GM12878 (cell line): ENCODE data around the gene TCL1B. TPM values are rescaled to one million over a fixed set of nuclear protein-coding genes. Genes with fewer than 3 reads are reported as not detected.
A peak's percentile ranks its signal among the peaks of the same experiment; 100 is the strongest.

Experiments
- ATAC-seq: fragments of 200-7000 bp; cut with Tn5 transposase; 3 replicates; pipeline ENCODE4 v1.9.1; 2020; ENCODE audit warnings: mild to moderate bottlenecking, moderate library complexity
- BruUV-seq: library from RNA; stranded (reverse); fragments of 400-500 nt; replicated peaks from 2 replicates; lab custom pipeline; 2021; lab: Mats Ljungman, UMichigan
- CTCF ChIA-PET: fragments of 300-600 bp; sonication (Branson Sonifier 250); formaldehyde crosslinking; extraction: SDS; loops from one replicate; lab custom pipeline; 2021; ENCODE audit warnings: inconsistent platforms; lab: Yijun Ruan, JAX
- POLR2A ChIA-PET: fragments of 350-600 bp; formaldehyde crosslinking; extraction: SDS; loops from one replicate; lab custom pipeline; 2021; ENCODE audit warnings: inconsistent platforms; lab: Charles Lee
- RAD21 ChIA-PET: fragments of 300-600 bp; sonication (Branson Sonifier 250); formaldehyde crosslinking; loops from one replicate; lab custom pipeline; 2023; ENCODE audit warnings: antibody characterized with exemption; ENCODE audit not compliant: unreplicated experiment; lab: Charles Lee
- SMC1A ChIA-PET: fragments of 300-600 bp; sonication (Branson Sonifier 250); formaldehyde crosslinking; loops from one replicate; lab custom pipeline; 2023; ENCODE audit not compliant: unreplicated experiment, uncharacterized antibody; lab: Charles Lee
- DNase-seq: peaks from one replicate; pipeline ENCODE4 v3.0.0-alpha.2; 2011; ENCODE audit warnings: low read depth, low spot score
- FAIRE-seq: peaks from 3 replicates; lab custom pipeline; 2011; peaks lifted over from hg19 to GRCh38; lab: Jason Lieb, UNC
- H2AFZ ChIP-seq: 2 replicates; pipeline ENCODE4 v1.6.0; 2011; ENCODE audit warnings: low read depth, low read length, control low read depth; ENCODE audit not compliant: control insufficient read depth
- H3K27ac ChIP-seq: 2 replicates; pipeline ENCODE4 v1.5.1; 2011; ENCODE audit warnings: control low read depth; ENCODE audit not compliant: control insufficient read depth, insufficient read depth
- H3K27me3 ChIP-seq, 2 experiments: replicated peaks in 1 of 2; 2 replicates each; pipeline versions ENCODE4 v1.6.0 to v1.6.1; 2011; ENCODE audit warnings: low read length in 1 of 2; ENCODE audit not compliant: control insufficient read depth in 2 of 2, insufficient read depth in 2 of 2
- H3K36me3 ChIP-seq, 2 experiments: 2 replicates each; pipeline ENCODE4 v1.5.1; 2011; ENCODE audit warnings: low read length in 1 of 2; ENCODE audit not compliant: control insufficient read depth in 2 of 2, insufficient read depth in 2 of 2
- H3K4me1 ChIP-seq: 2 replicates; pipeline ENCODE4 v1.6.1; 2011; ENCODE audit warnings: mild to moderate bottlenecking, low read length, moderate library complexity, mixed read lengths; ENCODE audit not compliant: control insufficient read depth, insufficient read depth
- H3K4me2 ChIP-seq: 2 replicates; pipeline ENCODE4 v1.6.0; 2011; ENCODE audit warnings: control low read depth; ENCODE audit not compliant: control insufficient read depth, insufficient read depth
- H3K4me3 ChIP-seq: fragments of 200-600 bp; sonication (generic); 2 replicates; pipeline ENCODE4 v1.5.1; 2016
- H3K79me2 ChIP-seq: 2 replicates; pipeline ENCODE4 v1.6.0; 2011; ENCODE audit warnings: low read length; ENCODE audit not compliant: control insufficient read depth, insufficient read depth
- H3K9ac ChIP-seq: 2 replicates; pipeline ENCODE4 v1.8.0; 2011; ENCODE audit warnings: low read length, control low read depth, mixed read lengths; ENCODE audit not compliant: control insufficient read depth, insufficient read depth
- H3K9me3 ChIP-seq: replicated peaks from 3 replicates; pipeline ENCODE4 v1.5.1; 2011; ENCODE audit warnings: mild to moderate bottlenecking, low read length; ENCODE audit not compliant: control insufficient read depth, insufficient read depth
- H4K20me1 ChIP-seq: 2 replicates; pipeline ENCODE4 v1.6.0; 2011; ENCODE audit not compliant: control insufficient read depth, insufficient read depth
- BACH1 ChIP-seq: fragments of 450-650 bp; IDR thresholded peaks from 2 replicates; pipeline ENCODE4 v1.6.1; 2017; ENCODE audit warnings: mild to moderate bottlenecking, borderline replicate concordance
- BHLHE40 ChIP-seq, 2 experiments: fragments of 450-650 bp in 1 of 2; IDR thresholded peaks; 2 replicates each; pipeline ENCODE4 v1.6.1; 2011 to 2017; ENCODE audit warnings: low read depth in 2 of 2, borderline replicate concordance in 1 of 2, improper control_type of control experiment in 1 of 2, low read length in 1 of 2, mild to moderate bottlenecking in 1 of 2
- CHD1 ChIP-seq: IDR thresholded peaks from 2 replicates; pipeline ENCODE4 v1.6.1; 2012; ENCODE audit warnings: low read depth, low read length, improper control_type of control experiment
- DPF2 ChIP-seq: fragments of 450-650 bp; IDR thresholded peaks from 2 replicates; pipeline ENCODE4 v1.6.1; 2017; ENCODE audit warnings: mild to moderate bottlenecking
- IKZF2 ChIP-seq, 2 experiments: fragments of 450-650 bp; IDR thresholded peaks; 2 replicates each; pipeline ENCODE4 v1.6.1; 2017; ENCODE audit warnings: mild to moderate bottlenecking in 2 of 2, moderate library complexity in 2 of 2
- KAT2A ChIP-seq: conservative IDR thresholded peaks from 2 replicates; pipeline ENCODE4 v1.6.1; 2011; ENCODE audit warnings: low read depth, low read length; ENCODE audit not compliant: control insufficient read depth
- MAX ChIP-seq: IDR thresholded peaks from 2 replicates; pipeline ENCODE4 v1.6.1; 2012; ENCODE audit warnings: low read depth, low read length, improper control_type of control experiment
- NFXL1 ChIP-seq: fragments of 450-650 bp; IDR thresholded peaks from 2 replicates; pipeline ENCODE4 v1.6.1; 2017; ENCODE audit warnings: antibody characterized with exemption, mild to moderate bottlenecking, borderline replicate concordance
- NR2F1 ChIP-seq: fragments of 450-650 bp; conservative IDR thresholded peaks from 2 replicates; pipeline ENCODE4 v1.6.1; 2017; ENCODE audit warnings: mild to moderate bottlenecking
- PML ChIP-seq: IDR thresholded peaks from 2 replicates; pipeline ENCODE4 v1.6.1; 2012; ENCODE audit warnings: low read length, inconsistent platforms
- RAD21 ChIP-seq: IDR thresholded peaks from 2 replicates; pipeline ENCODE4 v1.6.1; 2011; ENCODE audit warnings: mild to moderate bottlenecking, low read depth, low read length, moderate library complexity; ENCODE audit not compliant: insufficient read depth
- YY1 ChIP-seq: IDR thresholded peaks from 2 replicates; pipeline ENCODE4 v1.6.1; 2011; ENCODE audit warnings: low read depth, mild to moderate bottlenecking, low read length
- ZNF274 ChIP-seq: IDR thresholded peaks from one replicate; pipeline ENCODE4 v1.8.0; 2011; ENCODE audit not compliant: insufficient read length, insufficient read depth
- WGBS: methylation state at CpG from one replicate; pipeline ENCODE4 v1.1.6; 2016; ENCODE audit warnings: low lambda C conversion rate; ENCODE audit not compliant: insufficient replicate concordance, insufficient coverage; ENCODE audit errors: missing lambda C conversion rate; 5-methylcytosine and 5-hydroxymethylcytosine counted together
- in situ Hi-C: fragments of 300-500 bp; cut with MboI; formaldehyde crosslinking; loops from 9 replicates; pipeline ENCODE4 v1.14.3; 2018; ENCODE audit warnings: mixed read lengths
- intact Hi-C: fragments of 100-400 bp; cut with micrococcal nuclease; formaldehyde crosslinking; loops from one replicate; pipeline ENCODE4 v1.14.2; 2022; ENCODE audit not compliant: unreplicated experiment
- polyA plus RNA-seq, 11 experiments: library from polyadenylated mRNA; depleted of rRNA in 4 of 11; unstranded in 6 of 11; stranded (reverse) in 5 of 11; fragments of >200 nt; fragmentation: Nextera tagmentation in 4 of 11; fragmentation: Illumina TruSeq in 1 of 11; extraction: Ambion mirVana in 4 of 11; extraction: Trizol in 1 of 11; gene quantifications; 1 replicate in 1 of 11; 2 replicates in 10 of 11; pipeline versions ENCODE4 v1.2.1 to v1.2.3, GENCODE V29; 2011 to 2016; ENCODE audit warnings: inconsistent platforms in 2 of 11, missing spikeins in 2 of 11, low read depth in 1 of 11
- total RNA-seq, 4 experiments: library from RNA; depleted of rRNA in 3 of 4; stranded (reverse); fragments of >200 nt in 3 of 4; fragmentation: Illumina TruSeq in 1 of 4; extraction: Trizol in 1 of 4; gene quantifications; 2 replicates each; pipeline versions ENCODE4 v1.2.1 to v1.2.3, GENCODE V29; 2013 to 2021
- TF ChIP-seq, protein P1 (sequence below): fragments of 450-650 bp; formaldehyde crosslinking; IDR thresholded peaks from 2 replicates; pipeline ENCODE4 v1.5.0; 2022; ENCODE audit warnings: mild to moderate bottlenecking, missing genetic modification characterization
- TF ChIP-seq, protein P2 (sequence below): fragments of 450-650 bp; IDR thresholded peaks from 2 replicates; pipeline ENCODE4 v1.6.1; 2017; ENCODE audit warnings: borderline replicate concordance
- TF ChIP-seq, protein P3 (sequence below): IDR thresholded peaks from 2 replicates; pipeline ENCODE4 v1.6.1; 2012; ENCODE audit warnings: low read depth, low read length, improper control_type of control experiment

Gene TCL1B
- total and polyA plus RNA-seq, 10 of the 15 experiments (the other 5 are each of a cell fraction or from before 2014, with no cell fraction given) = 0.10 to 0.18 (median 0.13) TPM; not detected in 6

DNA sequence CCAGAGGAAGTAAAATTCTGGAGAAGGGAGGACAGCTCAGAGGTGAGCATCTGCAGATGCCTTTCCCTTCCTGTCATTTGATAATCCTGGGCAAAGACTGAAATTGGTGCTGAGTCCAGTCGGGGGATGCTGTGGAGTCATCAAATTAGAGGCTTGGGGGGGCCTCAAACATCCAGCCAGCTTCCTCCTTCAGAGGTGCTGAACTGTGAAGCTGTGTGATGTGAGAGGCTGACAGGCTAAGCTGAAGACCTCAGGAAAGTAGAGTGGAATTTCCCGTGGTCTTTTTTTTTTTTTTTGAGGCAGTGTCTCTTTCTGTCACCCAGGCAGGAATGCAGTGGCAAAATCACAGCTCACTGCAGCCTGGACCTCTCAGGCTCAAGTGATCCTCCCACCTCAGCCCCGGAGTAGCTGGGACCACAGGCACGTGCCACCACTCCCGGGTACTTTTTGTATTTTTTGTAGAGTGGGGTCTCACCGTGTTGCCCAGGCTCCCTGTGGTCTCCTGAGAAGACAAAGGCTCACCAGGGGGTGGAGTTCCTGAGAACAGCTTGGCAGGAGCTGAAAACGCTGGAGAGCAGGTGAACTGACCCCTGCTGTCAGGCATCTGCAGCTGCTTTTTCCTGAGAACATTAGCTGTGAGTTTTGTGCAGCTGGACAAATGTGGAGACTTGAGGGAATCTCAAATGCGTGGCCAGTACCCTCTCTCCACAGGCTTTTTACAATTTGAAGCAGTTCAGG is 6.1 kb upstream of the TCL1B start:
- intact Hi-C loops (no loop called here), in situ Hi-C loops (loop anchor here (5.0 to 10.0 kb wide), 3 partner anchors 73 to 315 kb away; no protein-coding TSS in a partner anchor)
- Histone ChIP-seq H3K9me3 (no peaks in the 10 kb centered on the region), H3K27me3 (no peaks in the 10 kb centered on the region), H3K4me3 (no peak overlapping the region), H3K79me2 (no peaks in the 10 kb centered on the region), H3K9ac (no peak overlapping the region), H3K36me3 (no peaks in the 10 kb centered on the region), H3K4me1 (peaks cover 8% of the 10 kb centered on the region), H3K27ac (no peak overlapping the region), H2AFZ (no peak overlapping the region), H4K20me1 (no peaks in the 10 kb centered on the region), H3K4me2 (no peak overlapping the region; the same call in 1 of the 2 replicates)
- SMC1A ChIA-PET = interaction anchor here (0.8 to 8.3 kb wide), 21 partner anchors 8 to 164 kb away, joined by 3 to 78 read pairs (median 4); partner anchors contain the start of gene SYNE3
- POLR2A ChIA-PET = interaction anchor here (0.6 to 0.8 kb wide), 4 partner anchors 18 to 1020 kb away, joined by 3 to 7 read pairs (median 4); partner anchors contain the start of gene TCL1A
- FAIRE-seq (no peak), ATAC-seq (peak; percentile 63), DNase-seq (no peak)
- BruUV-seq = no TSS peak
- CTCF ChIA-PET = interaction anchor here (0.6 to 8.8 kb wide), 29 partner anchors 10 to 894 kb away, joined by 3 to 217 read pairs (median 5); no protein-coding TSS in a partner anchor
- WGBS = 17% methylated on average over 8 of the region's 8 CpGs
- RAD21 ChIA-PET = interaction anchor here (0.5 to 3.1 kb wide), 18 partner anchors 11 to 237 kb away, joined by 3 to 44 read pairs (median 5); no protein-coding TSS in a partner anchor
- TF ChIP-seq KAT2A (no peak), NR2F1 (no peak), NFXL1 (no peak), MAX (no peak), YY1 (no peak), IKZF2 (IDR thresholded peaks at IDR 0.05) (no peak), ZNF274 (no peak), CHD1 (no peak), RAD21 (peak; percentile 44; the same call in 1 of the 2 replicates), BACH1 (no peak), PML (no peak), DPF2 (no peak), BHLHE40 (IDR thresholded peaks at IDR 0.05; ENCODE audit: borderline replicate concordance in 1 of 2, low read depth in 2 of 2, low read length in 1 of 2) (peak; percentile 29 to 88; a peak in 3 of 4 replicates)
- TF ChIP-seq, protein P1, sequence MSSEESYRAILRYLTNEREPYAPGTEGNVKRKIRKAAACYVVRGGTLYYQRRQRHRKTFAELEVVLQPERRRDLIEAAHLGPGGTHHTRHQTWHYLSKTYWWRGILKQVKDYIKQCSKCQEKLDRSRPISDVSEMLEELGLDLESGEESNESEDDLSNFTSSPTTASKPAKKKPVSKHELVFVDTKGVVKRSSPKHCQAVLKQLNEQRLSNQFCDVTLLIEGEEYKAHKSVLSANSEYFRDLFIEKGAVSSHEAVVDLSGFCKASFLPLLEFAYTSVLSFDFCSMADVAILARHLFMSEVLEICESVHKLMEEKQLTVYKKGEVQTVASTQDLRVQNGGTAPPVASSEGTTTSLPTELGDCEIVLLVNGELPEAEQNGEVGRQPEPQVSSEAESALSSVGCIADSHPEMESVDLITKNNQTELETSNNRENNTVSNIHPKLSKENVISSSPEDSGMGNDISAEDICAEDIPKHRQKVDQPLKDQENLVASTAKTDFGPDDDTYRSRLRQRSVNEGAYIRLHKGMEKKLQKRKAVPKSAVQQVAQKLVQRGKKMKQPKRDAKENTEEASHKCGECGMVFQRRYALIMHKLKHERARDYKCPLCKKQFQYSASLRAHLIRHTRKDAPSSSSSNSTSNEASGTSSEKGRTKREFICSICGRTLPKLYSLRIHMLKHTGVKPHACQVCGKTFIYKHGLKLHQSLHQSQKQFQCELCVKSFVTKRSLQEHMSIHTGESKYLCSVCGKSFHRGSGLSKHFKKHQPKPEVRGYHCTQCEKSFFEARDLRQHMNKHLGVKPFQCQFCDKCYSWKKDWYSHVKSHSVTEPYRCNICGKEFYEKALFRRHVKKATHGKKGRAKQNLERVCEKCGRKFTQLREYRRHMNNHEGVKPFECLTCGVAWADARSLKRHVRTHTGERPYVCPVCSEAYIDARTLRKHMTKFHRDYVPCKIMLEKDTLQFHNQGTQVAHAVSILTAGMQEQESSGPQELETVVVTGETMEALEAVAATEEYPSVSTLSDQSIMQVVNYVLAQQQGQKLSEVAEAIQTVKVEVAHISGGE (CRISPR knock-in tag) = no peak
- TF ChIP-seq, protein P2, sequence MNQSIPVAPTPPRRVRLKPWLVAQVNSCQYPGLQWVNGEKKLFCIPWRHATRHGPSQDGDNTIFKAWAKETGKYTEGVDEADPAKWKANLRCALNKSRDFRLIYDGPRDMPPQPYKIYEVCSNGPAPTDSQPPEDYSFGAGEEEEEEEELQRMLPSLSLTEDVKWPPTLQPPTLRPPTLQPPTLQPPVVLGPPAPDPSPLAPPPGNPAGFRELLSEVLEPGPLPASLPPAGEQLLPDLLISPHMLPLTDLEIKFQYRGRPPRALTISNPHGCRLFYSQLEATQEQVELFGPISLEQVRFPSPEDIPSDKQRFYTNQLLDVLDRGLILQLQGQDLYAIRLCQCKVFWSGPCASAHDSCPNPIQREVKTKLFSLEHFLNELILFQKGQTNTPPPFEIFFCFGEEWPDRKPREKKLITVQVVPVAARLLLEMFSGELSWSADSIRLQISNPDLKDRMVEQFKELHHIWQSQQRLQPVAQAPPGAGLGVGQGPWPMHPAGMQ = no peak
- TF ChIP-seq, protein P3, sequence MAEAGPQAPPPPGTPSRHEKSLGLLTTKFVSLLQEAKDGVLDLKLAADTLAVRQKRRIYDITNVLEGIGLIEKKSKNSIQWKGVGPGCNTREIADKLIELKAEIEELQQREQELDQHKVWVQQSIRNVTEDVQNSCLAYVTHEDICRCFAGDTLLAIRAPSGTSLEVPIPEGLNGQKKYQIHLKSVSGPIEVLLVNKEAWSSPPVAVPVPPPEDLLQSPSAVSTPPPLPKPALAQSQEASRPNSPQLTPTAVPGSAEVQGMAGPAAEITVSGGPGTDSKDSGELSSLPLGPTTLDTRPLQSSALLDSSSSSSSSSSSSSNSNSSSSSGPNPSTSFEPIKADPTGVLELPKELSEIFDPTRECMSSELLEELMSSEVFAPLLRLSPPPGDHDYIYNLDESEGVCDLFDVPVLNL = no peak
